SU-DHL-6 (cell line): Measurements from ENCODE around the gene BNIP5.

Experiments used
- CTCF ChIP-seq: fragments of 200-600 bp; sonication (generic); IDR thresholded peaks from one replicate; pipeline ENCODE4 v1.5.1; 2017; ENCODE audit warnings: antibody characterized with exemption, mild to moderate bottlenecking, low read length, moderate library complexity; ENCODE audit not compliant: insufficient read depth, poor library complexity, severe bottlenecking
- EZH2phosphoT487 ChIP-seq: fragments of 200-600 bp; sonication (generic), shearing (Covaris generic); conservative IDR thresholded peaks from 2 replicates; pipeline ENCODE4 v1.6.1; 2018; ENCODE audit warnings: mild to moderate bottlenecking, antibody characterized with exemption, low read length, moderate library complexity, mixed read lengths

DNA sequence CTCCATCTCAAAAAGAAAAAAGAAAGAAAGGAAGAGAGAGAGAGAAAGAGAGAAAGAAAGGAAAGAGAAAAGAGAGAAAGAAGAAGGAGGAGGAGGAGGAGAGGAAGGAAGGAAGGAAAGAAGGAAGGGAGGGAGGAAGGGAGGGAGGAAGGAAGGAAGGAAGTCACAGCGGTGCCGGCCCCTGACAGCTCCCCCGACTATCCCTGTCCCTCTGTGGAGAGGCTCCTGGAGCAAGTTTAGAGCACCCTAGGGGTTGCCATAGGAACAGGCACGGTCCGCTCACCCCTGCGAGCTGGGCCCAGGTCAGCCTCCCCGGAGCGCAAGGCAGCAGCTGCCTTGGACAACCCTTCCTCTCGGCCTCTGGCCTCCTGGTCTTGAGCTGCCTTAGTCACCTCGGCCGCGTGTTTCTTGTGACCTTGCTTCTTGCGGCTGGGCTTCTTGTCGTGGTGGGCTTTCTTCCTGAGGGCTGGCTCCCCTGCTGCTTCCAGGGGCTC lies 6.8 kb downstream of the BNIP5 start:
- TF ChIP-seq CTCF, result no peak
- TF ChIP-seq EZH2phosphoT487, result no peak
